HG02885 (cell line): Measurements from ENCODE around the gene VIPAS39.
"Not testable (repeated sequence)": the region's sequence is repeated elsewhere in the genome, so short reads cannot be mapped to it uniquely, and the experiment has no call there.

Experiments
- ATAC-seq: cut with Tn5 transposase; IDR thresholded peaks from one replicate; pipeline ENCODE4 v1.9.1; 2021; ENCODE audit warnings: mild to moderate bottlenecking; ENCODE audit not compliant: unreplicated experiment, poor library complexity

VIPAS39 gene

GRCh38 chr14:77473921-77474320 is 16.5 kb upstream of the VIPAS39 start:
- no peak for ATAC-seq

- no peak for ATAC-seq
Measured at GRCh38 chr14:77470224-77470870, 12.9 kb upstream of the VIPAS39 start.

DNA sequence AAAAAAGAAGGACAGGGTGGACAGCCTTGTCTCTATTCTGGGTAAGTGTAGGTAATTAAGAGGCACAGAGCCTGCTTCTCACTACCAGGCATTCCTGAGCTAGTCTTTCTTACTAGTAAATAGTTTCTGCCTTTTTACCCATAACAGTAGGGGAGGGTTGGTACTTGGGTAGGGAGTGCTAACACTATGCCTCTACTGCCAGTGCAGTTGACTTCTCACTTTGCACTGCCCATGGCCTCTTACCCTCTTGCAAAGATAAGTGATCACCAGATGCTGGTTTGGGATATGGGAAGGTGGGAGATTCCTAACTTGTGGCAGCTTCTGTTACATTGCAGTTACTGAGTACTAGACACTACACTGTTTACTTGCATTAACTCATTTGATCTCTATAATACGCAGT is 12.1 kb upstream of the VIPAS39 start:
- ATAC-seq, result no peak

GRCh38 chr14:77469067-77469505 is 11.7 kb upstream of the VIPAS39 start:
- ATAC-seq, result no peak

DNA sequence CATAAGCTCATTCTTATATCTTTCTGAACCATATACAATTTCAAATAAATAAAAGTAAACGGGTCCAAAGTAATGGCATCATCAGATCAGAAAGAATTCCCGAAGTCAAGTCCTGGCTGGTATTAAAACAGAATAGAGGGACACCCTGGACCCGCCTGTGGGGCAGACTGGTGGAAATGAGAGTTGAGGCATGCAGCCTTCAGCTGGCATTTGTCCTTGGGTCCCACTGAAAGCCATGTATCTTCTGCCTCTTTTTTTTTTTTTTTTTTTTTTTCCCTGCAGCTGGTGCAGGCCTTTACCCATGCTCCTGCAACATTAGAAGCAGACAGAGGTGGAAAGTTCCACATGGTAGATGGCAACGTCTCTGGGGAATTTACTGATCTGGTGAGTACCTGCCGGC is 10.4 kb upstream of the VIPAS39 start:
- ATAC-seq, result no peak

DNA sequence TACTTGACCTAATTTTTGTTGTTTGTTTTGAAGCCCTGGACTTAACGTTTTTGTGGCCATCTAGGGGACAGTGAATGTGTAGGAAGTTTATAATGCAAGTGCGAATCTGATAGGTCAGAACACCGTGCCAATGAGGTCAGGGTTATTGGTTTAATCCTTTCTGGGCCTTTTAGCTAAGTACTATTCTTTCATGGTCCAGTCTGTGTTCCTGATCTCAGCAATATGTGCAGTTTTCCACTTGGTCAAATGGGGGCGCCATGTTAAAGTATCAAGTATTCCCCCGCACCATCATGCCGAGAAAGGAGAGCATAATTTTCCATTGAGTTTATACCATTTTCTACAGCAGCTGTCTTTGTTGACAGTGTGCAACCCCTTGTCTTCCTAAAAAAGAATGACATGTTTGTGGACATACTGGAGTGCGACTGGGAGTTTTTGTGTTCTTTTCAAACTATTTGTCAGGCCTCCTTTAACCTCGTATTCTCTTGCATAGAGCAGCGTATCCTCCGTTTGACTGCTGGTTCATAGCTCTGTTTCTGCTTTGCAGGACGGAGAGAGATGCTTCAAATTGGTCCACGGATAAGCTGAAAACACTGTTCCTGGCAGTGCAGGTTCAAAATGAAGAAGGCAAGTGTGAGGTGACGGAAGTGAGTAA is 1.8 kb upstream of the VIPAS39 start:
- ATAC-seq, result no peak

GRCh38 chr14:77458249-77458950 is 999 bp upstream of the VIPAS39 start:
- ATAC-seq, result peak; percentile 20

DNA sequence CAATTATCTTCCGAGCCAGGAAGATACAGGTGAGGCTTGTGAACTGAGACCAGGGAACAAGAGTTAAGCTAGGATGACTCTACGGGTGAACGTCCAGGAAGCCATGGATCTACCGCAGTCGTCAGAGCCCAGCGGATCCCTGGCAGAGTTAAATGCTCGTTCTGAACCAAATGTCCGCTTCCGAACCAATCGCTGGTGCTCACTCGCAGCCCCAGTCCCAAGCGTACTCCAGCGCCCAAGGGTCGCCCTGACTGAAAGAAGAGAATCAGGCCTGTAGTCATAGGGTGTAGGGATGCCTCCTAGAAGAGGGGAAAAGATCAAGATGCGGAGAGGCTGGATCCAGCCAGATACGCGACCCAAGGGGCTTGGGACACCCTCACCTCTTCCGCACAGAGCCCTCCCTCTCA is 283 bp downstream of the VIPAS39 start:
- ATAC-seq, result no peak

DNA sequence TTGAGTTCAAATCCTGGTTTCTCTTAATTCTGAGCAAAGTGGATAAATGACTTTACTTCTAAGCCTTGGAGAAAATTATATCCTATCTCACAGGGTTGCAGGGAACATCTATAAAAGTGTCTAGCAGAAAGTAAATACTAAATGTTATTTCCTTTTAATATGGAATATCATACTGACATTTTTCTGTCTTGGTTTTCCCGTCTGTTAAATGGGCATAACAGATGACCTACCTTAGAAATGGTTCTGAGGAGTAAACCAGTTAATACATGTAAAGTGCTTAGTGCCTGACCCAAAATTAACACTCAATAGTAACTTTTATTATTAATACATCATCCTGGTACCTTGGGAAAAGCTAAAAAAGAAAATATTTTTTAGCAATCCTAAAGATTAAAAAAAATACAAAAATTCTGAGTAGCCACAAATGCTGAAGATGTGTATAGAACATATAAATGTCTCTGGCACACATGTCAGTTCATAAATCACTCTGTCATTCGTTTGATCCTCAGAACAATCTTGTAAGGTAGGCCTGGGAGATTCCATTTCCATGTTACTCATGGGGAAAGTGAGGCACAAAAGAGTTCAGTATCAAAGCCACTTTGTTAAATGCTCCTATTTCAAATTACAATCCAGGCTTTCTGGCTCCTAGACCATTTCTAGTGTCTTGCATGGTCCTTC is 1.3 kb downstream of the VIPAS39 start:
- no peak for ATAC-seq

DNA sequence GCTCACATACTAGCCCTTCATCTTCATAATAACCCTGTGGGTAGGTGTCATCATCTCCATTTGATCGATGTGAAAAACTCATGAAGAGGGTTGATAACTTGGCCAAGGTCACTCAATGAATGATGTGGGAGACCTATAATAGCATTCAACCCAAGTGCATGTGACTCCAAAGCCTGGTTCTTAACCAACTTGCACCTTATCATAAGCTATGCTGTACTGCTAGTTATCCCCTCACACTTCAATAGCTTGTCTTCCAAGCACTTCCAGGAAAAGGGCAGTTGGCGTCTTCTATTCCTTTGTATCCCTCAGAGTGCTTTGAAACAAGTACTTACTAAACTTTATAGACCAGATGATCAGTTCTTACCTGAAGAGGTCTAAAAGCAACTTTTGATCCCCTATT is 15.2 kb downstream of the VIPAS39 start:
- no peak for ATAC-seq

GRCh38 chr14:77439861-77440260 is 17.5 kb downstream of the VIPAS39 start:
- no peak for ATAC-seq

DNA sequence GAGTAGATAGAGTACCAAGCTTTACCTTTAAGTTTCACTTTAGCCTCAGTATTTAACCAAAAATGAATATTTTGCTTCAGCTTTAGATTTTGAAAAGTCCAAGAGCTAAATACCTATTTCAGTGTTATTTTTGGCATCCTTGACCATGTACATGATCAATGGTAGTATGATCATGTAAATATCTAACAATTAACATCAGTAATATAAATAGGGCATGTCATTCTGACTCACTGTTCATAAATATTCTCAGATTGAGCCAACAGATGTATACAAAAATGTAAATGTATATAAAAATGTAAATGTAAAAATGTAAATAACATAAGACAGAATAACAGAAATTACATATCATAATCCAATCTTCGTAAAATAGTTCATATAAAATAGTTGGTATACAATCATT is 18.8 kb downstream of the VIPAS39 start:
- ATAC-seq, result no peak

- ATAC-seq, result no peak
Measured at GRCh38 chr14:77436042-77436441, 21.4 kb downstream of the VIPAS39 start.

- ATAC-seq, result no peak
Measured at GRCh38 chr14:77426396-77426795, 31.0 kb downstream of the VIPAS39 start.

- ATAC-seq, result no peak
Measured at GRCh38 chr14:77424862-77425261, 32.5 kb downstream of the VIPAS39 start.

GRCh38 chr14:77423423-77423822 is 34.0 kb downstream of the VIPAS39 start, which contains the start of gene NOXRED1:
NOXRED1 (minus strand) TSS chr14:77423523; CDS start chr14:77422889, 634 bp downstream.
- ATAC-seq, result no peak

GRCh38 chr14:77421201-77421600 is 36.2 kb downstream of the VIPAS39 start:
- no peak for ATAC-seq

GRCh38 chr14:77416836-77417235 is 40.6 kb downstream of the VIPAS39 start:
- ATAC-seq, result no peak

GRCh38 chr14:77416098-77416497 is 41.3 kb downstream of the VIPAS39 start:
- ATAC-seq, result not testable (repeated sequence)

GRCh38 chr14:77415403-77416030 is 41.9 kb downstream of the VIPAS39 start:
- not testable (repeated sequence) for ATAC-seq
